ENCODE data around the gene CRYBA4. TPM values are rescaled to one million over a fixed set of nuclear protein-coding genes. Genes with fewer than 3 reads are reported as not detected.

The CRYBA4 gene
- total RNA-seq, 3 donors from 2014 or later = not detected

DNA sequence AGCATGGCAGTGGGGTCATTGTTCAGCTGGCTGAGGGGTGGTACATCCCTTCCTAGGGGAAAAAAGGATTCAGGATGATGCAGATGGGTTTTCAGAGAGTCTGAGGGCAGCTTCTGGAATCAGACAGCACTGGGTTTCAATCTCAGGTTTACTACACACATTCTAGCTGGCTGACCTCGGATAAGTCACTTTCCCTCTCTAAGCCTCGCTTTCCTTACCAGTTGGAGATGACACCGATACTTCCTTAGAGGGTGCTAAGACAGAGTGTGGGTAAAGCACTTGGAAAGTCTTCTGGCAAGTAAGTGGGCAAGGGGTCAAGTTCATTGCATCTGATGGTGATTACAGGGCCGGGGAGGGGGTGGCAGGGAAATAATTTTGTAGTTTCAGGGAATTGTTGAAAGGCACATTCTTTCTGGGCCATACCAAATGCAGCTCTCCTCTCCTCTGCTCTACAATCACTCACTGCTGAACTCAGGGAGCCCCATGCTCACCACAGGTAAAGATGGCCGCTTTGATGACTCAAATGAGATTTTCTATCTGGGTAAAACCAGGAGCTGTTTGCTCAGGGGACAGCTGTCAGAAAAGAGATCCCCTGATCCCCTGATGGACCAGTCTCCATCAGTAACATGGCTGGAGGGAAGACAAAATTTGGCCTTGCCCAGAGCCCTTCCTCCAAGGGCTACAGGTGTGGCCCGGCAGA lies 29.1 kb downstream of the CRYBA4 start:
- H3K4me1 ChIP-seq (ENCODE audit: low read depth) = no peaks in the 10 kb centered on the region
- TF ChIP-seq, protein P1, sequence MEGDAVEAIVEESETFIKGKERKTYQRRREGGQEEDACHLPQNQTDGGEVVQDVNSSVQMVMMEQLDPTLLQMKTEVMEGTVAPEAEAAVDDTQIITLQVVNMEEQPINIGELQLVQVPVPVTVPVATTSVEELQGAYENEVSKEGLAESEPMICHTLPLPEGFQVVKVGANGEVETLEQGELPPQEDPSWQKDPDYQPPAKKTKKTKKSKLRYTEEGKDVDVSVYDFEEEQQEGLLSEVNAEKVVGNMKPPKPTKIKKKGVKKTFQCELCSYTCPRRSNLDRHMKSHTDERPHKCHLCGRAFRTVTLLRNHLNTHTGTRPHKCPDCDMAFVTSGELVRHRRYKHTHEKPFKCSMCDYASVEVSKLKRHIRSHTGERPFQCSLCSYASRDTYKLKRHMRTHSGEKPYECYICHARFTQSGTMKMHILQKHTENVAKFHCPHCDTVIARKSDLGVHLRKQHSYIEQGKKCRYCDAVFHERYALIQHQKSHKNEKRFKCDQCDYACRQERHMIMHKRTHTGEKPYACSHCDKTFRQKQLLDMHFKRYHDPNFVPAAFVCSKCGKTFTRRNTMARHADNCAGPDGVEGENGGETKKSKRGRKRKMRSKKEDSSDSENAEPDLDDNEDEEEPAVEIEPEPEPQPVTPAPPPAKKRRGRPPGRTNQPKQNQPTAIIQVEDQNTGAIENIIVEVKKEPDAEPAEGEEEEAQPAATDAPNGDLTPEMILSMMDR (IDR thresholded peaks at IDR 0.05) = no peak
- ATAC-seq = no peak
- H3K9me3 ChIP-seq = no peaks in the 10 kb centered on the region
- no peak for DNase-seq
- intact Hi-C loops (cut with DNase I, micrococcal nuclease) = no loop called here
- H3K4me3 ChIP-seq = no peak overlapping the region
- H3K36me3 ChIP-seq (ENCODE audit: low read depth) = no peaks in the 10 kb centered on the region

DNA sequence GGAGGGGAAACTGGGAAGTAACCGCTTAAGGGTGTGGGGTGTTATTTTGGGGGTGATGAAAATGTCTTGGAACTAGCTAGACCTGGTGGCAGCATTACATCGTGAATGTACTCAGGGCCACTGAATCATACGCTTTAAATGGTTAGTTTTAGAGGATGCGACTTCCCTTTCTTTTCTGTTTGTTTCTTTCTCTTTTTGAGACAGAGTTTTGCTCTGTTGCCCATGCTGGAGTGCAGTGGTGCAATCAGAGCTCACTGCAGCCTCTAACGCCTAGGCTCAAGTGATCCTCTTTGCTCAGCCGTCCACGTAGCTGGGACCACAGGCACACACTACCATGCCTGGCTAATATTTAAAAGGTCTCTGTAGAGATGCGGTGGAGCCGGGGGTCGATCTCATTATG lies 30.1 kb downstream of the CRYBA4 start:
- no peak overlapping the region for H3K4me3 ChIP-seq
- intact Hi-C loops (cut with DNase I, micrococcal nuclease) = no loop called here
- no peaks in the 10 kb centered on the region for H3K36me3 ChIP-seq (ENCODE audit: low read depth)
- no peak for ATAC-seq
- H3K9me3 ChIP-seq = no peaks in the 10 kb centered on the region
- H3K4me1 ChIP-seq (ENCODE audit: low read depth) = peaks cover under 1% of the 10 kb centered on the region
- no peak for DNase-seq
- TF ChIP-seq, protein P1 (IDR thresholded peaks at IDR 0.05) = no peak

DNA sequence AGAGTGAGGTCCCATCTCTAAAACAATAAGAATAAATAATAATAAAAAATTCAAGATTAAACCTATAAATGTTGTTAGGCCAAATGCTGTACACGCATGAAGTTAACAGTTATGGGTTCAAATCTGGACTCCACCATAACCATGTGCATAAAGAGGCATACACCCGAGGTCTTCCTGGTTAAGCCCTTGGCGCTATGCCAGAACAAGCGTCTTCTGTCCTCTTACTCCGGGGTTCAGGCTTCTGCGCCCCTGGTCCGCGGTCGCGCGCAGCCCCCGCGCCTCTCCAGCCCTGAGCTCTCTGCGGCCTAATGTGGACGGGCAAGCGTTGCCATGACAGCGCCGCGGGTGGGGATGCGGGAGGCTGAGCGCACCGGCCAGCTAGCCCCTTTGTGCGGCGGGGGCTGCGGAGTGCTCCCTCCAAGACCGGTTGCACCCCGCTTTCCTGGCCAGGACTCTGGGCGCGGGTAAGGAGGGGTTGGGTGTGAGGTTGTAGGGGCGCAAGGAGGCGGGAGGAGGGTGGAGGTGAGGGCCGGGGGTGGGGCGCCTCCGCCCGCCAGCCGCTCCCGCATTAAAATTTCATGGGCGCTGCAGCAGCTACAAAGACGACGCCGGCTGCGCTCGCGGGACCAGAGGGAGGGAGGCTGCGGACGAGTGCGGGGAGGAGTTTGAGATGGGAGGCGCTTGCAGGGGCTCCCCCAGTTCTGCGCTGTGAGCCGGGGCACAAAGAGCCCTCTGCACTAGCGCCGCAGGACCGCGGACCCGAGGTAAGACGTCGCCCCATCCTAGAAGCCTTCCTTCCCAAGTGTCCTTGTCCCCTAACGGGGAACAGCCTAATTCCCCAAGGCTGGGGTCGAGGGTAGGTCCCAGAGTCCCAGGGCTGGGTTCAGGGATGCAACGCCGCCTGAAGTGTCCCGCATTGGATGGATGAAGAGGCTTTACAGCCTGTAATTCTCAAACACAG lies 35.4 kb downstream of the CRYBA4 start, which contains the start of gene MIAT:
Gene MIAT, plus strand, starts transcription at position 698 of the 961 bp plus-strand sequence.
- intact Hi-C loops (cut with DNase I, micrococcal nuclease) = no loop called here
- ATAC-seq = peak; percentile 76

DNA sequence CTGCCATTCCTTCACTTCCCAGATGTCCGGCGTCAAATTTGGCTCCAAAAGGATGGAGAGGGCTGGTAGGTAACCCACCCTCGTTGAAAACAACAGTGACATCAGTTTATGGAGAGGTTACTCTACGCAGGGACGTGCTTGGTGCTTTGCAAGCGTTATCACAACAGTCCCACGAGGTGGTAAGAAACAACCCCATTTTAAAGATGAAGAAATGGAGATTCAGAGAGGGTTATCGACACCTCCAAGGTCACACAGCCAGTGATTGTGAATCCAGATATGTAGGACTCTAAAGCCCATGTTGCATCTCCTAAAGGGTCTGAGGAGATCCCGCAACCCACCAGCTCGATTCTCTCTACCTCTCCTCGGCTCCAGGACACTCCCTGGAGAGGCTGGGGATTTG lies 36.4 kb downstream of the CRYBA4 start:
- DNase-seq = no peak
- H3K9me3 ChIP-seq = no peaks in the 10 kb centered on the region
- no peaks in the 10 kb centered on the region for H3K36me3 ChIP-seq (ENCODE audit: low read depth)
- peaks cover 9% of the 10 kb centered on the region for H3K4me1 ChIP-seq (ENCODE audit: low read depth)
- no peak overlapping the region for H3K4me3 ChIP-seq
- intact Hi-C loops (cut with DNase I, micrococcal nuclease) = no loop called here
- TF ChIP-seq, protein P1 (IDR thresholded peaks at IDR 0.05) = no peak
- ATAC-seq = peak; percentile 42

More for the DNA sequence above, 35.4 kb downstream of the CRYBA4 start, which contains the start of gene MIAT:
- Histone ChIP-seq H3K9me3 (no peaks in the 10 kb centered on the region), H3K4me3 (no peak within 1 kb of the TSS), H3K36me3 (ENCODE audit: low read depth) (no peaks in the 10 kb centered on the region), H3K4me1 (ENCODE audit: low read depth) (peaks cover 9% of the 10 kb centered on the region)
- TF ChIP-seq, protein P1 (IDR thresholded peaks at IDR 0.05) = no peak
- DNase-seq = peak; percentile 35 to 81 (median 56)

DNA sequence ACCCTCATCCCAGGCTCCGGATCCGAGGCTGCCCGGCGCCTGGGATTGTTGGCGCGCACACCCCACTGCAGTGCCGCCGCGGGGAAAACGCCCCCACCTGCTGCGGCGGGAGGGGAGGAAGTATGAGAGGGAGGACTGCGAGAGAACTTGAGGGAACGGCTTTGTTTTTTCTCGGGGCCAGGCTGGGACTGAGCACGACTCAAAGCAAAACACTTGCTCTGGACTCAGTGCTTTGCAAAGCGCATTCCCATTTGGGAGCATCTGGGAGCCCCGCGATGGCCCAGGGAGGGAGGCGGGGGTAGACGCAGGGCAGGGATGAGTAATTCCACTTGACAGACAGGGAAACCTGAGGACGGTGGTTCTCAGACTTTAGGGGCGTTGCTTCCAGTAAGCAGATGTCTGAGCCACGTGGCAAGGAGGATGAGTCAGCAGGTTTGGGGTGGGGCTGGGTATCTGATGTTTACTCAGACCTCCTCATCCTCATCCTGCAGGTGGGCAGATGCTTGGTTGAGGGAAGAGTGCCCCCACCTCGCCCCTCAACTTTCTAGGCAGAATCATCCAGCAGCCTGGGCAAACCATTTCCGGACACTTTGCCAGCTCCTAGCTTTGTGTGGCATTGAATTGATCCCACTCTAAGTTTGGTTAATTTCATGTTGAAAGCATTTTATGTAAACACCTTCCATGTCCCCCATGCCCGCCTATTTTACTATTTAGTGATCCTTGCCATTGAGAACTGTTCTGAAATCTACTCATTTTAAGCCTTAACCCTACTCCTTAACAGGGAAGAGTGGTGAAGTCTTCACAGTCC lies 37.1 kb downstream of the CRYBA4 start:
- Histone ChIP-seq H3K4me1 (ENCODE audit: low read depth) (peaks cover 9% of the 10 kb centered on the region), H3K9me3 (no peaks in the 10 kb centered on the region), H3K36me3 (ENCODE audit: low read depth) (no peaks in the 10 kb centered on the region), H3K4me3 (no peak overlapping the region)
- peak; percentile 53 to 79 (median 63) for DNase-seq
- ATAC-seq = peak; percentile 80
- intact Hi-C loops (cut with DNase I, micrococcal nuclease) = no loop called here
- TF ChIP-seq, protein P1 (IDR thresholded peaks at IDR 0.05) = no peak

All from mucosa of descending colon (tissue), 3 donors.